Neural cell (in vitro differentiated cells): ENCODE results near the gene ERG28. TPM values are rescaled to one million over a fixed set of nuclear protein-coding genes. Genes with fewer than 3 reads are reported as not detected.

Experiments used
- H2AFZ ChIP-seq: fragments of 200-600, 300-800 bp; sonication (generic), shearing (Covaris generic); 2 replicates; pipeline ENCODE4 v1.6.0; 2014; ENCODE audit warnings: low read depth, mild to moderate bottlenecking, antibody characterized with exemption, low read length, moderate library complexity
- H3F3A ChIP-seq: fragments of 200-600 bp; shearing (Covaris generic); 2 replicates; pipeline ENCODE4 v1.6.1; 2016; ENCODE audit warnings: mild to moderate bottlenecking, moderate library complexity, mixed read lengths, antibody characterized with exemption, low read length; ENCODE audit not compliant: insufficient read depth, poor library complexity, severe bottlenecking
- H3K27ac ChIP-seq: fragments of 200-600, 300-800 bp; sonication (generic), shearing (Covaris generic); 2 replicates; pipeline ENCODE4 v1.5.1; 2014; ENCODE audit warnings: mild to moderate bottlenecking, low read length, moderate library complexity
- H3K27me3 ChIP-seq: fragments of 300-800, 200-600 bp; sonication (generic), shearing (Covaris generic); 2 replicates; pipeline ENCODE4 v1.6.0; 2014; ENCODE audit warnings: mild to moderate bottlenecking, low read depth, low read length, moderate library complexity; ENCODE audit not compliant: insufficient read depth
- H3K36me3 ChIP-seq: fragments of 300-800, 200-600 bp; sonication (generic), shearing (Covaris generic); 2 replicates; pipeline ENCODE4 v1.5.1; 2014; ENCODE audit warnings: mild to moderate bottlenecking, antibody characterized with exemption, low read length, moderate library complexity; ENCODE audit not compliant: insufficient read depth
- H3K4me2 ChIP-seq: fragments of 300-800, 200-600 bp; sonication (generic), shearing (Covaris generic); 2 replicates; pipeline ENCODE4 v1.6.0; 2014; ENCODE audit warnings: mild to moderate bottlenecking, low read length
- H3K4me3 ChIP-seq: fragments of 300-800, 200-600 bp; sonication (generic), shearing (Covaris generic); 2 replicates; pipeline ENCODE4 v1.5.1; 2014; ENCODE audit warnings: mild to moderate bottlenecking, low read length, moderate library complexity
- H3K79me2 ChIP-seq: fragments of 200-600 bp; shearing (Covaris generic); replicated peaks from 2 replicates; pipeline ENCODE4 v1.6.0; 2014; ENCODE audit warnings: mild to moderate bottlenecking, low read length, moderate library complexity; ENCODE audit not compliant: insufficient read depth
- H3K9ac ChIP-seq: fragments of 300-800, 200-600 bp; sonication (generic), shearing (Covaris generic); 2 replicates; pipeline ENCODE4 v1.6.1; 2016; ENCODE audit warnings: mild to moderate bottlenecking, low read length, mixed read lengths
- H3K9me2 ChIP-seq: fragments of 200-600 bp; shearing (Covaris generic); 2 replicates; pipeline ENCODE4 v1.6.1; 2016; ENCODE audit warnings: mild to moderate bottlenecking, low read length, mixed read lengths; ENCODE audit not compliant: insufficient read depth
- H3K9me3 ChIP-seq: fragments of 200-600, 300-800 bp; sonication (generic), shearing (Covaris generic); 2 replicates; pipeline ENCODE4 v1.6.1; 2016; ENCODE audit warnings: mild to moderate bottlenecking, mixed run types, low read length, moderate library complexity, mixed read lengths
- H4K20me1 ChIP-seq: fragments of 200-600 bp; shearing (Covaris generic); 2 replicates; pipeline ENCODE4 v1.6.1; 2016; ENCODE audit warnings: mild to moderate bottlenecking, mixed run types; ENCODE audit not compliant: insufficient read depth
- CTCF ChIP-seq: fragments of 450-650 bp; IDR thresholded peaks from 2 replicates; pipeline ENCODE4 v1.5.1; 2014; ENCODE audit warnings: antibody characterized with exemption, mild to moderate bottlenecking, moderate library complexity; ENCODE audit not compliant: poor library complexity, severe bottlenecking
- EP300 ChIP-seq: fragments of 450-650 bp; conservative IDR thresholded peaks from 2 replicates; pipeline ENCODE4 v1.6.1; 2014; ENCODE audit warnings: antibody characterized with exemption, mild to moderate bottlenecking, moderate library complexity; ENCODE audit not compliant: poor library complexity, severe bottlenecking
- EZH2 ChIP-seq: fragments of 200-600, 300-800 bp; shearing (Covaris generic), sonication (generic); IDR thresholded peaks from 2 replicates; pipeline ENCODE4 v1.6.1; 2014; ENCODE audit warnings: antibody characterized with exemption, low read length, borderline replicate concordance, mild to moderate bottlenecking; ENCODE audit not compliant: insufficient read depth, poor library complexity, severe bottlenecking
- MXI1 ChIP-seq: fragments of 450-650 bp; conservative IDR thresholded peaks from 2 replicates; pipeline ENCODE4 v1.6.1; 2014; ENCODE audit warnings: antibody characterized with exemption, mild to moderate bottlenecking; ENCODE audit not compliant: poor library complexity, severe bottlenecking
- POLR2AphosphoS5 ChIP-seq: IDR thresholded peaks from 2 replicates; pipeline ENCODE4 v1.6.1; 2012
- RAD21 ChIP-seq: fragments of 450-650 bp; conservative IDR thresholded peaks from 2 replicates; pipeline ENCODE4 v1.6.1; 2014; ENCODE audit warnings: antibody characterized with exemption, mild to moderate bottlenecking, moderate library complexity
- REST ChIP-seq: IDR thresholded peaks from 2 replicates; pipeline ENCODE4 v1.6.1; 2012; ENCODE audit warnings: borderline replicate concordance
- SMC3 ChIP-seq: fragments of 450-650 bp; conservative IDR thresholded peaks from 2 replicates; pipeline ENCODE4 v1.6.1; 2014; ENCODE audit warnings: antibody characterized with exemption, mild to moderate bottlenecking, moderate library complexity; ENCODE audit not compliant: poor library complexity
- TAF1 ChIP-seq: IDR thresholded peaks from 2 replicates; pipeline ENCODE4 v1.6.1; 2012; ENCODE audit warnings: low read depth
- polyA plus RNA-seq: library from polyadenylated mRNA; depleted of rRNA; stranded (reverse); fragments of >200 nt; gene quantifications from 2 replicates; pipeline ENCODE4 v1.2.3, GENCODE V29; 2014

ERG28 gene
- polyA plus RNA-seq, 1 donor from 2014 or later, result 23.4 TPM

- Histone ChIP-seq H4K20me1 (no peaks in the 10 kb centered on the region), H3K4me2 (no peak overlapping the region), H3K4me3 (no peak overlapping the region), H3K36me3 (no peaks in the 10 kb centered on the region), H3K27ac (no peak overlapping the region), H3F3A (no peaks in the 10 kb centered on the region), H3K79me2 (no peaks in the 10 kb centered on the region), H2AFZ (no peak overlapping the region), H3K9me3 (no peaks in the 10 kb centered on the region), H3K9me2 (no peaks in the 10 kb centered on the region), H3K9ac (no peak overlapping the region), H3K27me3 (no peaks in the 10 kb centered on the region)
- TF ChIP-seq REST (no peak), EZH2 (no peak), RAD21 (no peak), CTCF (no peak), POLR2AphosphoS5 (no peak), EP300 (no peak), SMC3 (no peak), MXI1 (no peak), TAF1 (no peak)
These were observed 15.6 kb downstream of the ERG28 start for GRCh38 chr14:75645056-75645455.

GRCh38 chr14:75643985-75644384 lies 16.7 kb downstream of the ERG28 start:
- H2AFZ ChIP-seq, result no peak overlapping the region
- no peak overlapping the region for H3K4me3 ChIP-seq
- no peak for TF ChIP-seq CTCF
- TF ChIP-seq RAD21, result no peak
- TF ChIP-seq POLR2AphosphoS5, result no peak
- TF ChIP-seq TAF1, result no peak
- no peak for TF ChIP-seq MXI1
- H3K9ac ChIP-seq, result no peak overlapping the region
- H3K79me2 ChIP-seq, result no peaks in the 10 kb centered on the region
- H3F3A ChIP-seq, result no peaks in the 10 kb centered on the region
- H3K27me3 ChIP-seq, result no peaks in the 10 kb centered on the region
- no peaks in the 10 kb centered on the region for H3K36me3 ChIP-seq
- H4K20me1 ChIP-seq, result no peaks in the 10 kb centered on the region
- no peaks in the 10 kb centered on the region for H3K9me2 ChIP-seq
- H3K4me2 ChIP-seq, result no peak overlapping the region
- H3K27ac ChIP-seq, result no peak overlapping the region
- H3K9me3 ChIP-seq, result no peaks in the 10 kb centered on the region
